ENCODE results near the gene POMC. TPM values are rescaled to one million over a fixed set of nuclear protein-coding genes. Genes with fewer than 3 reads are reported as not detected.

POMC gene
- total RNA-seq, 2 experiments from 2014 or later = 4.8 to 5.8 TPM

Other genes with a start within 250 kb of the POMC start
- gene ADCY3, start 248.3 kb downstream of the POMC start, total RNA-seq = 10 to 100 TPM; 87.0 to 88.5 TPM
- gene DNAJC27, start 196.6 kb downstream of the POMC start, total RNA-seq = 1 to 10 TPM; 3.3 to 4.1 TPM
- under 1 TPM; 0.17 to 0.25 TPM for gene EFR3B, start 126.5 kb downstream of the POMC start, total RNA-seq
- 10 to 100 TPM; 87.1 to 87.6 TPM for gene DNMT3A, start 173.3 kb upstream of the POMC start, total RNA-seq